RWPE1 (cell line): Measurements from ENCODE around the gene OR14J1.

Experiments used
- CTCF ChIA-PET: fragments of 350-600 bp; sonication (Branson Sonifier 250); formaldehyde crosslinking; extraction: SDS; loops from one replicate; lab custom pipeline; 2021; lab: Yijun Ruan, JAX
- POLR2A ChIA-PET: fragments of 400-600 bp; formaldehyde crosslinking; extraction: SDS; loops from one replicate; lab custom pipeline; 2020; ENCODE audit warnings: antibody characterized with exemption; ENCODE audit not compliant: low non-redundant PET; lab: Yijun Ruan, JAX
- DNase-seq: peaks from one replicate; pipeline ENCODE4 v3.0.0; 2012; ENCODE audit warnings: low spot score
- H3K27ac ChIP-seq: fragments of 450-650 bp; 2 replicates; pipeline ENCODE4 v1.5.1; 2017
- CTCF ChIP-seq: fragments of 450-650 bp; conservative IDR thresholded peaks from 2 replicates; pipeline ENCODE4 v1.5.1; 2017; ENCODE audit warnings: low read depth, mild to moderate bottlenecking

The OR14J1 gene

GRCh38 chr6:29301316-29301715 is at the start of gene OR14J1:
Gene OR14J1, plus strand, starts transcription at chr6:29301701. Its CDS starts 4,989 bp downstream, at chr6:29306690.
- TF ChIP-seq CTCF, result no peak

GRCh38 chr6:29251736-29252135 is 49.8 kb upstream of the OR14J1 start:
- no peak overlapping the region for H3K27ac ChIP-seq
- DNase-seq, result no peak
- no peak for TF ChIP-seq CTCF
- CTCF ChIA-PET, result no interaction called here
- POLR2A ChIA-PET, result no interaction called here

More at GRCh38 chr6:29301316-29301715, at the start of gene OR14J1:
- ChIA-PET POLR2A (no interaction called here), CTCF (interaction anchor here (0.7 kb wide), 1 partner anchor 134 kb away, joined by 4 read pairs; no protein-coding TSS in a partner anchor)
- no peak within 1 kb of the TSS for H3K27ac ChIP-seq
- no peak for DNase-seq

GRCh38 chr6:29255530-29255929 is 46.0 kb upstream of the OR14J1 start:
- ChIA-PET POLR2A (no interaction called here), CTCF (no interaction called here)
- TF ChIP-seq CTCF, result no peak
- H3K27ac ChIP-seq, result no peak overlapping the region
- no peak for DNase-seq

GRCh38 chr6:29259721-29260120 is 41.8 kb upstream of the OR14J1 start:
- no peak for DNase-seq
- POLR2A ChIA-PET, result no interaction called here
- CTCF ChIA-PET, result no interaction called here
- no peak overlapping the region for H3K27ac ChIP-seq
- TF ChIP-seq CTCF, result no peak

- POLR2A ChIA-PET, result no interaction called here
- no peak for TF ChIP-seq CTCF
- no peak for DNase-seq
- H3K27ac ChIP-seq, result no peak overlapping the region
- CTCF ChIA-PET, result no interaction called here
Measured at GRCh38 chr6:29263001-29263400, 38.5 kb upstream of the OR14J1 start.

- no peak for TF ChIP-seq CTCF
- H3K27ac ChIP-seq, result no peak overlapping the region
- DNase-seq, result no peak
- CTCF ChIA-PET, result interaction anchor here (0.6 kb wide), 1 partner anchor 152 kb away, joined by 3 read pairs; no protein-coding TSS in a partner anchor
- POLR2A ChIA-PET, result no interaction called here
Measured at GRCh38 chr6:29294499-29294914, 7.0 kb upstream of the OR14J1 start.

- DNase-seq, result no peak
- no peak for TF ChIP-seq CTCF
- H3K27ac ChIP-seq, result no peak overlapping the region
- POLR2A ChIA-PET, result no interaction called here
- CTCF ChIA-PET, result no interaction called here
Measured at GRCh38 chr6:29295181-29295585, 6.3 kb upstream of the OR14J1 start.
